Measurements from ENCODE around the gene MRPS15. TPM values are rescaled to one million over a fixed set of nuclear protein-coding genes. Genes with fewer than 3 reads are reported as not detected.
A peak's percentile ranks its signal among the peaks of the same experiment; 100 is the strongest.

The MRPS15 gene
- total RNA-seq, 1 experiment from 2014 or later: 101 TPM

GRCh38 chr1:36486439-36487335 lies 22.5 kb upstream of the MRPS15 start:
- H3K36me3 Mint-ChIP-seq (ENCODE audit: insufficient read depth, unreplicated experiment): no peaks in the 10 kb centered on the region
- CTCF ChIA-PET: no interaction called here
- H3K4me3 Mint-ChIP-seq (ENCODE audit: unreplicated experiment): peak overlapping the region; percentile 36
- no TSS peak for BruUV-seq (replicated peaks)
- no peaks in the 10 kb centered on the region for H3K27me3 Mint-ChIP-seq (ENCODE audit: insufficient read depth, unreplicated experiment)
- no peaks in the 10 kb centered on the region for H3K9me3 Mint-ChIP-seq (ENCODE audit: unreplicated experiment)
- TF ChIP-seq CTCF (IDR thresholded peaks at IDR 0.05; ENCODE audit: unreplicated experiment): no peak
- POLR2A ChIA-PET: interaction anchor here (0.9 to 1.8 kb wide), 2 partner anchors 22 to 36 kb away, joined by 4 to 7 read pairs; partner anchors contain the start of genes MRPS15 and OSCP1
- H3K4me1 Mint-ChIP-seq (ENCODE audit: insufficient read depth, unreplicated experiment): peaks cover 12% of the 10 kb centered on the region
- intact Hi-C loops (cut with micrococcal nuclease): no loop called here
- peak; percentile 96 for DNase-seq (ENCODE audit: unreplicated experiment)
- H3K27ac Mint-ChIP-seq (ENCODE audit: low read depth, unreplicated experiment): peak overlapping the region; percentile 75

DNA sequence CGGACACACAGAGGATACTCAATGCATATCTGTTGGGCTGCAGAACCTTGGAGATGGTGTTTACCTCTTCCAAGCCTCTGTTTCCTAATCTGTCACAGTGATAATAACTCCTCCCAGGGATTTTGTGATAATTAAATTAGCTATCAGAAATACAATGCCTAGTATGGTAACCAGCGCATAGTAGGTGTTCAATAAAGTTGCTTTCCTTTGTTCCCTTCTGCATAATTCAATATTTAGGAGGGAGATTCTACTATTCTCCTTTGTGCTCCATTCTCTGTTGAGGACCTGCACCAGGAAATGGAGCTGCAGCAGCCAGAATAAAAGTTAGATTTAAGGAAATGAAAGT lies 21.9 kb upstream of the MRPS15 start:
- intact Hi-C loops (cut with micrococcal nuclease): no loop called here
- DNase-seq (ENCODE audit: unreplicated experiment): no peak
- no TSS peak for BruUV-seq (replicated peaks)
- Mint-ChIP-seq H3K27ac (ENCODE audit: low read depth, unreplicated experiment) (no peak overlapping the region), H3K27me3 (ENCODE audit: insufficient read depth, unreplicated experiment) (no peaks in the 10 kb centered on the region), H3K4me3 (ENCODE audit: unreplicated experiment) (no peak overlapping the region), H3K9me3 (ENCODE audit: unreplicated experiment) (no peaks in the 10 kb centered on the region), H3K4me1 (ENCODE audit: insufficient read depth, unreplicated experiment) (peaks cover 12% of the 10 kb centered on the region), H3K36me3 (ENCODE audit: insufficient read depth, unreplicated experiment) (no peaks in the 10 kb centered on the region)
- ChIA-PET CTCF (no interaction called here), POLR2A (no interaction called here)
- TF ChIP-seq CTCF (IDR thresholded peaks at IDR 0.05; ENCODE audit: unreplicated experiment): no peak

DNA sequence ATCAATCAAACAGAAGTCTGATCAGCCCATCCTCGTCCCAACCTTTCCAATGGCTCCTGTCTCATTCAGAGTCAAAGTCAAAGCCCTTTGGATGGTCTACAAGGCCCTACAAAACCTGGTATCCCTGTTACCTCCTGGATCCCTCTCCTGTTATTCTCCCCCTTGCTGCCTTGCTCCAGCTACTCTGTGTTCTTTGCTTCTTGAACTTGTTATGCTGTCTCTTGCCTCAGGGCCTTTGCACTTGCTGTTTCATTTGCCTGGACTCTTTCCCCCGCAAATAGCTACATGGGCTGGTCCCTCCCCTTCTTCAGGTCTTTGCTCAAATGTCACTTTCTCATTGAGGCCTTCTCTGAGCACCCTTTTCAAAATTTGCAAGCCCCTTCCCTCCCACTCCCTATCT lies 19.9 kb upstream of the MRPS15 start:
- Mint-ChIP-seq H3K27ac (ENCODE audit: low read depth, unreplicated experiment) (no peak overlapping the region), H3K27me3 (ENCODE audit: insufficient read depth, unreplicated experiment) (peaks cover 7% of the 10 kb centered on the region), H3K4me3 (ENCODE audit: unreplicated experiment) (no peak overlapping the region), H3K4me1 (ENCODE audit: insufficient read depth, unreplicated experiment) (peaks cover 12% of the 10 kb centered on the region), H3K36me3 (ENCODE audit: insufficient read depth, unreplicated experiment) (no peaks in the 10 kb centered on the region), H3K9me3 (ENCODE audit: unreplicated experiment) (no peaks in the 10 kb centered on the region)
- POLR2A ChIA-PET: no interaction called here
- no peak for TF ChIP-seq CTCF (IDR thresholded peaks at IDR 0.05; ENCODE audit: unreplicated experiment)
- CTCF ChIA-PET: no interaction called here
- intact Hi-C loops (cut with micrococcal nuclease): no loop called here
- BruUV-seq (replicated peaks): no TSS peak
- no peak for DNase-seq (ENCODE audit: unreplicated experiment)

- Mint-ChIP-seq H3K27ac (ENCODE audit: low read depth, unreplicated experiment) (no peak within 1 kb of the TSS), H3K36me3 (ENCODE audit: insufficient read depth, unreplicated experiment) (no peaks in the 10 kb centered on the region), H3K9me3 (ENCODE audit: unreplicated experiment) (no peaks in the 10 kb centered on the region), H3K27me3 (ENCODE audit: insufficient read depth, unreplicated experiment) (peaks cover 8% of the 10 kb centered on the region), H3K4me3 (ENCODE audit: unreplicated experiment) (no peak within 1 kb of the TSS), H3K4me1 (ENCODE audit: insufficient read depth, unreplicated experiment) (peaks cover 12% of the 10 kb centered on the region)
- no peak for TF ChIP-seq CTCF (IDR thresholded peaks at IDR 0.05; ENCODE audit: unreplicated experiment)
- DNase-seq (ENCODE audit: unreplicated experiment): no peak
- ChIA-PET CTCF (interaction anchor here (0.5 to 0.7 kb wide), 2 partner anchors 14 to 1617 kb away, joined by 3 read pairs; no protein-coding TSS in a partner anchor), POLR2A (interaction anchor here (0.7 kb wide), 1 partner anchor 1032 kb away, joined by 3 read pairs; no protein-coding TSS in a partner anchor)
- intact Hi-C loops (cut with micrococcal nuclease): no loop called here
- BruUV-seq (replicated peaks): no TSS peak
Observed at GRCh38 chr1:36482724-36483388, 18.7 kb upstream of the MRPS15 start, which contains the start of gene CSF3R. Gene CSF3R, minus strand, starts transcription at chr1:36482913. Its CDS starts 3,417 bp downstream, at chr1:36479496.

Data from MCF 10A (cell line).